Erythroblast (primary cell): ENCODE data around the gene S100A3.

Experiments used
- GATA1 ChIP-seq: IDR thresholded peaks from 2 replicates; pipeline ENCODE4 v1.6.1; 2011; ENCODE audit warnings: low read depth, mild to moderate bottlenecking, control low read depth, low read length, moderate library complexity
- POLR2A ChIP-seq: IDR thresholded peaks from 2 replicates; pipeline ENCODE4 v1.6.1; 2011; ENCODE audit warnings: mild to moderate bottlenecking, low read length

DNA sequence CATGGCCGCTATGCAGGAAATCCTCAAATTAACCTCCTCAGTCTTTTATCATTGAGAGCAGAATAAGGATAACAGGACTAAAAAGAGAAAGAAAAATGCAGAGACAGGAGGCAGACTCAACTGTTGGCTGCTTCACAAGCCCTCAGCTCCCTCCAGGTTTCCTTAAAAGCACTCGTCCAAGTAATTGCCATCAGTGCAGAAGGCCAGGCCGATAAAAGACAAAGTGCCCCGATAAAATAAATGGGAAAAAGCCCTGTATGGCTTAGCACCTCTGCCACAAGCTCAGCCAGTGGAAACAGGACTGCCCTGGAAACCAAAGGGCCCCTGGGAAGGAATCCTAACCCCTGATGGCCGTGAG lies 21.4 kb downstream of the S100A3 start:
- TF ChIP-seq POLR2A (no peak), GATA1 (no peak)
